ENCODE measurements around the gene TGFBR3L.
"Not testable (repeated sequence)": the region's sequence is repeated elsewhere in the genome, so short reads cannot be mapped to it uniquely, and the experiment has no call there.

The TGFBR3L gene

DNA sequence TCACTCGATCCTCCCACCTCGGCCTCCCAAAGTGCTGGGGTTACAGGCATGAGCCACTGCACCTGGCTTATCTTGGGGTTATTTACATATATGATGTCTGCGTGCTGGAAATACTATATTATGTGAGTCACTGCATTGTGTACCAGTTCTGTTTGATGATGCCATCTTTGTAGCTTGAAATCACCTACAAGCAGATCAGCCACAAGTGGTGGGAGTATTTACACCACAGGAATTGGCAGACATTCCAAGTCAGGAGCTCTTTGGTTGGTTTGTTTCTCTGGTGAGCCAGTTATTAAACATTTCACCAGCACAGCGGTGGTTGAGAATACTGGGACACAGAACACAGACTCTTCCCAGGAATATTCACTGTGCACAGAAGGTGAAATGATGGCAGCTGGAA, 33.3 kb downstream of the TGFBR3L start:
- DNase-seq (ENCODE audit: extremely low read depth in 1 of 2, low read depth in 1 of 2): no peak

GRCh38 chr19:7953060-7953459, 38.4 kb downstream of the TGFBR3L start:
- DNase-seq (ENCODE audit: extremely low read depth in 1 of 2, low read depth in 1 of 2): no peak

DNA sequence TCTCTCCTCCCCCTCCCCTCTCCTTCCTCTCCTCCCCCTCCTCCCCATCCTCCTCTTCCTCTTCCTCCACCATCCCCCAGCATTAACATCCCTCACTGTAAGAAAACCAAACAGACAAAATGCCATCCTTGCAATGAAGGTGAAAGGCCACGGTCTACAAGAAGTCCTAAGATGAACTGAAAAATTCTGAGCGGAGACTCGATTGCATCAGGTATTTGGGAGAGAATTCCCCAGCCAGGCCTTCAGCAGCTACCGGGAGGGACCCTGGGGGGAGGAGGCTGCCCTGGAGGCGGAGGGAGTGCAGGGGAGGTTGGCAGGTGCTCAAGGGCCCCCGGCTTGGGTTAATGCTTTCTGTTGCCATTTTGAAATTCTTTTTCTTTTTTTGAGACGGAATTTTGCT, 38.9 kb downstream of the TGFBR3L start:
- no peak for DNase-seq (ENCODE audit: extremely low read depth in 1 of 2, low read depth in 1 of 2)

DNA sequence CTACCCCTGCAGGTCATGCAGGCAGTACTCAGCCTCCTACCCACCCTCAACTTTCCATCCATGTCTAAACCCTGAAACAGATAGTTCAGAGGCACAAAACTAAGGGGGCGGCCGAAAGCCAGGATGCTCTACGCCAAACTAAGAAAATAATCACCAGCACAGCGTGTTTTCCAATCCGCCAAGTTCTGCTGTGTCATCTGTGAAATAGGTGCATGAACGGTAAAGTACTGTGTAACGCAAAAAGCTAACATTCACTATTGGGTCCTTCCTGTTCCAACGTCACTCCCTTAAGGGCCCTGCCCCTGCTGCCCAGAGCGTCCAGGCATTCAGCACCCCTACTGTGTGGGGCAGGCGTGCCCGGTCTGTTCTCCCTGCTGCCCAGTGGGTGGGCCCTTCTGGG, 41.1 kb downstream of the TGFBR3L start:
- DNase-seq (ENCODE audit: extremely low read depth in 1 of 2, low read depth in 1 of 2): no peak

- no peak for DNase-seq (ENCODE audit: extremely low read depth in 1 of 2, low read depth in 1 of 2)
Measured at GRCh38 chr19:7959211-7959610, 44.6 kb downstream of the TGFBR3L start.

DNA sequence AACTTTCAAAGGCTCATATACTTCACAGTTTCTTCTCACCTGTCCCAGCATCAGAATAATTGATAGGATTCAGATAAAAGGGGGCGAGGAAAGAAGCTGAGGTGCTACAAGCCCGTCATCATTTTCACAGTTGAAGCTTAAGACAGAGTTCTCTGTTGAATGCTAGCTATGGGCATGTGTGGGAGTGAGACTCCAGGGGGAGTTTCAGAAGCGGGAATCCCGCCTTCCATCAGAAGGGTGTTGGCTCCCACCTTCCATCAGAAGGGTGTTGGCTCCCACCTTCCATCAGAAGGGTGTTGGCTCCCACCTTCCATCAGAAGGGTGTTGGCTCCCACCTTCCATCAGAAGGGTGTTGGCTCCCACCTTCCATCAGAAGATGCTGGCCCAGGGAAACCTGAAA, 46.5 kb downstream of the TGFBR3L start:
- DNase-seq (ENCODE audit: extremely low read depth in 1 of 2, low read depth in 1 of 2): not testable (repeated sequence)

DNA sequence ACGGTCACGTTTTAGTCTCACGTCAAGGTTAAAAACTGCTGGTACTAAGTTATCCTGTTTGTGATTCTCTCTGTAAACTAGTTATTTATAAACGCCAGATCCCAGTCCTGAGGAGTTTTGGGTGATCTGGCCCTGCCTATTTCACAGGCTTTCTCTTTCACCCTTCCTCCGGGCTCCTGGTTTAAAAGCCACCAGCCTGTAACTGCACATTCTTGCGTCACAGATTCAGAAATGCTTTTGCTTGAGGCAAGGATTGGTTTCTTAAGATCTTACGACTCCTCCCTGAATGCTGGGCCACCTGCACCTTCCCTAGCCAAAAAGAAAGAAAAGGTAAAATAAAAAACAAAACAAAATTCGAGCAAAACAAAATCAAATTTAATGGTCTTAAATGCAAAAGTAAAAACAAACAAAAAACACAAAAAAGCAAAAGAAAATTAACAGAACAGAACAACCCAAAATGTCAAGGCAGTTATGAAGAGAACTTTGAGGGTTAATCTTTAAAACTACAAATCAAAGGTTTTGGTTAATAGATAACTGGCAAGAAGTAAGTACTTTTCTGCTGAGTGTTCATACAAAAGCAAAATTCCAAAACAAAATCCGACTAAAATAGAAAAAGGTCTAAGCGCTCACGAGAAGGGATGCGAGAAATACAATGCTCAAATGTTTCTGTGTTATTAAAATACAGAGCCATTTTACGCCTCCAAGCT, 47.4 kb downstream of the TGFBR3L start:
- DNase-seq (ENCODE audit: extremely low read depth in 1 of 2, low read depth in 1 of 2): no peak

- no peak for DNase-seq (ENCODE audit: extremely low read depth in 1 of 2, low read depth in 1 of 2)
Measured at GRCh38 chr19:7962644-7963268, 48.1 kb downstream of the TGFBR3L start.

GRCh38 chr19:7963566-7963965, 48.9 kb downstream of the TGFBR3L start:
- DNase-seq (ENCODE audit: extremely low read depth in 1 of 2, low read depth in 1 of 2): no peak

- no peak for DNase-seq (ENCODE audit: extremely low read depth in 1 of 2, low read depth in 1 of 2)
Measured at GRCh38 chr19:7965259-7965841, 50.7 kb downstream of the TGFBR3L start.

DNA sequence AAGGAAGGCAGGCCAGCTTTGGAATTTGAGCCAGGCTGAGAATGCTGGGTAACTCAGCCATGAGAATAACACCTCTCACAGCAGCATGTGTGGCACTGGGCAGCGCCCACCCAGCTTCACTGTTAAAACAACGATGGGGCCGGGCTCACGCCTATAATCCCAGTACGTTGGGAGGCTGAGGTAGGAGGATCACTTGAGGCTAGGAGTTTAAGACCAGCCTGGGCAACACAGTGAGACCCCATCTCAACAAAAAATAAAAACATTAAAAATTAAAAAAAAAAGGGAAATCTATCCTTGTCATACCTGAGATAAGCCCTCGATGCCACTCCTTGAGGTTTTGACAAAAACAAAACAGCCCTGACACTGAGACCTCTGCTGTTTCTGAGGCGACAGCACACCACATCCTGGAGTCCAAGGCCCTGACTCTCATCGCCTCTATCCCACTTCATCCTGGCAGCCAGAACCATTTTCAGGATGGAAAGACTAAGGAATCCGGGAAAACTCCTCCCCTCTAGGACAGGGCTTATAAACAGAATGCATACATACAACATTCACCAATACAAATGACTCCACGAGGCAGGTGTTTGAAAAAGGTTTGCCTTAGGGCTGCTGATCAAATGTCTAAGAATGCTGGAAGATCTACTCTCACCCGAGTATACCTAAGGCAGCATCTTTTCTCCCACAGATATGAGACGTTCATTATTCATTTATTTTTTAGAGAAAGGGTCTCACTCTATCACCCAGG, 51.5 kb downstream of the TGFBR3L start:
- no peak for DNase-seq (ENCODE audit: extremely low read depth in 1 of 2, low read depth in 1 of 2)

- DNase-seq (ENCODE audit: extremely low read depth in 1 of 2, low read depth in 1 of 2): no peak
Measured at GRCh38 chr19:7968008-7968795, 53.6 kb downstream of the TGFBR3L start.
